ENCODE results near the gene STARD9. TPM values are rescaled to one million over a fixed set of nuclear protein-coding genes. Genes with fewer than 3 reads are reported as not detected.

STARD9 gene
- total RNA-seq, 1 donor from 2014 or later, result 5.4 TPM

GRCh38 chr15:42681119-42681518 is 105.7 kb downstream of the STARD9 start:
- DNase-seq (ENCODE audit: low read depth), result no peak
- TF ChIP-seq CTCF (conservative IDR thresholded peaks at IDR 0.05; ENCODE audit: low read depth, low read length), result no peak
- no peak overlapping the region for H3K4me3 ChIP-seq (ENCODE audit: low read depth, low read length)

GRCh38 chr15:42686281-42686680 is 110.9 kb downstream of the STARD9 start:
- H3K4me3 ChIP-seq (ENCODE audit: low read depth, low read length), result no peak overlapping the region
- no peak for DNase-seq (ENCODE audit: low read depth)
- no peak for TF ChIP-seq CTCF (conservative IDR thresholded peaks at IDR 0.05; ENCODE audit: low read depth, low read length)

- no peak for DNase-seq (ENCODE audit: low read depth)
- TF ChIP-seq CTCF (conservative IDR thresholded peaks at IDR 0.05; ENCODE audit: low read depth, low read length), result no peak
- no peak overlapping the region for H3K4me3 ChIP-seq (ENCODE audit: low read depth, low read length)
Observed at GRCh38 chr15:42687740-42688139, 112.3 kb downstream of the STARD9 start.

GRCh38 chr15:42688301-42688700 is 112.9 kb downstream of the STARD9 start:
- no peak for TF ChIP-seq CTCF (conservative IDR thresholded peaks at IDR 0.05; ENCODE audit: low read depth, low read length)
- no peak for DNase-seq (ENCODE audit: low read depth)
- H3K4me3 ChIP-seq (ENCODE audit: low read depth, low read length), result no peak overlapping the region

GRCh38 chr15:42691308-42691707 is 115.9 kb downstream of the STARD9 start:
- TF ChIP-seq CTCF (conservative IDR thresholded peaks at IDR 0.05; ENCODE audit: low read depth, low read length), result no peak
- H3K4me3 ChIP-seq (ENCODE audit: low read depth, low read length), result no peak overlapping the region
- DNase-seq (ENCODE audit: low read depth), result no peak

- DNase-seq (ENCODE audit: low read depth), result no peak
- H3K4me3 ChIP-seq (ENCODE audit: low read depth, low read length), result no peak overlapping the region
- TF ChIP-seq CTCF (conservative IDR thresholded peaks at IDR 0.05; ENCODE audit: low read depth, low read length), result no peak
Observed at GRCh38 chr15:42691770-42692169, 116.4 kb downstream of the STARD9 start.

- TF ChIP-seq CTCF (conservative IDR thresholded peaks at IDR 0.05; ENCODE audit: low read depth, low read length), result no peak
- H3K4me3 ChIP-seq (ENCODE audit: low read depth, low read length), result no peak overlapping the region
Observed at GRCh38 chr15:42692536-42692935, 117.1 kb downstream of the STARD9 start.

More at GRCh38 chr15:42692536-42692935, 117.1 kb downstream of the STARD9 start:
- no peak for DNase-seq (ENCODE audit: low read depth)
